HepG2 (cell line): ENCODE data around the gene FBXW12. TPM values are rescaled to one million over a fixed set of nuclear protein-coding genes. Genes with fewer than 3 reads are reported as not detected.

Experiments
- FOXO4 ChIP-seq: sonication (generic); formaldehyde crosslinking; conservative IDR thresholded peaks from 2 replicates; pipeline ENCODE4 v1.8.1; 2023; ENCODE audit warnings: missing genetic modification reagents
- HNRNPL ChIP-seq: fragments of 200-400 bp; formaldehyde crosslinking; IDR thresholded peaks from 2 replicates; pipeline ENCODE4 v1.6.1; 2017; ENCODE audit warnings: mild to moderate bottlenecking, low read depth, low read length
- IKZF4 ChIP-seq: sonication (generic); formaldehyde crosslinking; IDR thresholded peaks from 2 replicates; pipeline ENCODE4 v1.5.1; 2020; ENCODE audit warnings: borderline replicate concordance, mild to moderate bottlenecking, low read depth, missing genetic modification reagents; ENCODE audit errors: not compliant biosample characterization
- NR2C2 ChIP-seq: sonication (generic); formaldehyde crosslinking; IDR thresholded peaks from 2 replicates; pipeline ENCODE4 v1.4.0; 2020; ENCODE audit warnings: missing genetic modification reagents, mild to moderate bottlenecking, moderate library complexity, borderline replicate concordance
- NR2F6 ChIP-seq, 2 experiments: IDR thresholded peaks; 2 replicates each; pipeline ENCODE4 v1.6.1; 2016; ENCODE audit warnings: antibody characterized with exemption in 1 of 2, mild to moderate bottlenecking in 1 of 2
- SAFB2 ChIP-seq: sonication (generic); formaldehyde crosslinking; IDR thresholded peaks from 2 replicates; pipeline ENCODE4 v1.5.1; 2020; ENCODE audit warnings: missing genetic modification reagents, low read depth, mild to moderate bottlenecking, borderline replicate concordance
- THRA ChIP-seq: sonication (generic); formaldehyde crosslinking; IDR thresholded peaks from 2 replicates; pipeline ENCODE4 v1.4.0; 2020; ENCODE audit warnings: missing genetic modification reagents, borderline replicate concordance
- YEATS2 ChIP-seq: sonication (generic); formaldehyde crosslinking; IDR thresholded peaks from 2 replicates; pipeline ENCODE4 v1.4.0; 2020; ENCODE audit warnings: missing genetic modification reagents, borderline replicate concordance
- ZBTB33 ChIP-seq: sonication (generic); formaldehyde crosslinking; IDR thresholded peaks from 2 replicates; pipeline ENCODE4 v1.4.0; 2020; ENCODE audit warnings: missing genetic modification reagents
- ZBTB34 ChIP-seq: sonication (generic); formaldehyde crosslinking; IDR thresholded peaks from 2 replicates; pipeline ENCODE4 v1.8.0; 2022; ENCODE audit warnings: mild to moderate bottlenecking, missing genetic modification reagents
- ZNF318 ChIP-seq: sonication (generic); formaldehyde crosslinking; IDR thresholded peaks from 2 replicates; pipeline ENCODE4 v1.4.0; 2020; ENCODE audit warnings: mild to moderate bottlenecking, missing genetic modification reagents
- ZNF670 ChIP-seq: sonication (generic); formaldehyde crosslinking; IDR thresholded peaks from 2 replicates; pipeline ENCODE4 v1.8.0; 2022; ENCODE audit warnings: mild to moderate bottlenecking, missing genetic modification reagents, borderline replicate concordance
- polyA plus RNA-seq, 8 experiments: library from polyadenylated mRNA; depleted of rRNA in 3 of 8; stranded (reverse) in 7 of 8; unstranded in 1 of 8; fragments of >200 nt; fragmentation: Illumina TruSeq in 4 of 8; extraction: Trizol in 4 of 8; gene quantifications; 2 replicates each; pipeline versions ENCODE4 v1.2.1 to v1.2.3, GENCODE V29; 2011 to 2016; ENCODE audit warnings: low read depth in 4 of 8, missing spikeins in 1 of 8, mixed read lengths in 1 of 8; ENCODE audit not compliant: insufficient read depth in 1 of 8
- total RNA-seq, 5 experiments: library from RNA; depleted of rRNA; stranded (reverse); fragments of >200 nt; fragmentation: Illumina TruSeq; extraction: Trizol; gene quantifications; 2 replicates each; pipeline ENCODE4 v1.2.3, GENCODE V29; 2016; ENCODE audit warnings: low read depth in 1 of 5

FBXW12 gene
- total and polyA plus RNA-seq, 2 of the 13 experiments (the other 11 are each of a cell fraction or from before 2014, with no cell fraction given): not detected

- TF ChIP-seq ZNF318 (CRISPR knock-in tag): no peak
- no peak for TF ChIP-seq ZNF670
- TF ChIP-seq SAFB2 (CRISPR knock-in tag): no peak
- peak; percentile 89 for TF ChIP-seq NR2C2
- 0 out of 2 replicates have a peak, but pooled peaks have one; percentile 61 for TF ChIP-seq FOXO4 (CRISPR knock-in tag)
- peak; percentile 44; the same call in 1 of the 2 replicates for TF ChIP-seq ZBTB33 (CRISPR knock-in tag)
- peak; percentile 80 for TF ChIP-seq ZBTB34
- TF ChIP-seq NR2F6 (IDR thresholded peaks at IDR 0.05): peak; percentile 99
- TF ChIP-seq NR2F6 (CRISPR knock-in tag; IDR thresholded peaks at IDR 0.05): peak; percentile 100
- TF ChIP-seq HNRNPL: 0 out of 2 replicates have a peak, but pooled peaks have one; percentile 29
- peak; percentile 65 for TF ChIP-seq IKZF4 (CRISPR knock-in tag)
- peak; percentile 93; the same call in 1 of the 2 replicates for TF ChIP-seq THRA (CRISPR knock-in tag)
- no peak for TF ChIP-seq YEATS2 (CRISPR knock-in tag)
Measured at GRCh38 chr3:48431224-48432029, 59.4 kb downstream of the FBXW12 start (continued).
